Mammary epithelial cell (primary cell): Measurements from ENCODE around the gene TAS2R7.

Experiments used
- CTCF ChIP-seq, 2 donors: IDR thresholded peaks in 1 of 2; conservative IDR thresholded peaks in 1 of 2; 2 replicates each; pipeline ENCODE4 v1.5.1; 2011 to 2012; ENCODE audit warnings: inconsistent platforms in 2 of 2, low read length in 2 of 2, mild to moderate bottlenecking in 2 of 2, control low read depth in 1 of 2, low read depth in 1 of 2; ENCODE audit not compliant: insufficient read depth in 1 of 2; ENCODE audit errors: extremely low read depth in 1 of 2
- EZH2 ChIP-seq: IDR thresholded peaks from 2 replicates; pipeline ENCODE4 v1.6.1; 2012; ENCODE audit warnings: low read length, inconsistent platforms, borderline replicate concordance

- TF ChIP-seq CTCF (conservative IDR thresholded peaks at IDR 0.05 in 1 of 2, IDR thresholded peaks at IDR 0.05 in 1 of 2; ENCODE audit: extremely low read depth in 1 of 2, insufficient read depth in 1 of 2, low read depth in 1 of 2, low read length in 2 of 2) (no peak), EZH2 (no peak)
Observed at GRCh38 chr12:10794222-10794621, 8.2 kb downstream of the TAS2R7 start.
